Measurements from ENCODE around the gene GSTO2. TPM values are rescaled to one million over a fixed set of nuclear protein-coding genes. Genes with fewer than 3 reads are reported as not detected.

GSTO2 gene
- total and polyA plus RNA-seq, 12 donors = 0.25 to 1.6 (median 0.94) TPM

DNA sequence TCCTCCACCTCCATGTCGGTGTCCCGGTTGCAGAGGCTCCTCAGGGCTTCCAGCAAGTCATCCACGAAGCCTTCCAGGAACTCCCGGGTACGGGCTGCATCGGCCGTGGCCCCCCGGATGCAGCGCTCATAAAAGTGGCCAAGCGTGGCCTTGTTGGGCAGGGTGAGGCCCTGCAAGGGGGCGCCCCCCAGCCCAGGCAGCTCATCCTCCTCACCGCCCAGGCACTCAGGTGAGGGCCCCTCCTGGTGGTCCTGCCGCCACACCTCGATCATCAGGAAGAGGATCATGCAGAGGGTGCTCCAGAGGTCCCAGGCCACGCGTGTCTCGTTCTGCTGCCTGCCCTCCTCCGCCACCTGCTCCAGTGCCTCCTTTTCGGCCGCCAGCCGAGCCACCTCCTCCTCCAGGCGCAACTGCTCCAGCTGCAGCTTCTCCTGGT is 46.5 kb downstream of the GSTO2 start:
- Histone ChIP-seq H3K27me3 (no peaks in the 10 kb centered on the region), H3K4me1 (peaks cover 53 to 97% (median 83%) of the 10 kb centered on the region in 9 donors), H3K27ac (peak overlapping the region in 1 of 10 donors; percentile 56), H3K36me3 (peaks cover 9 to 78% (median 26%) of the 10 kb centered on the region in 9 donors), H3K4me3 (no peak overlapping the region), H3K9me3 (no peaks in the 10 kb centered on the region)
- DNase-seq = no peak
- WGBS, 2 donors = 96% methylated on average over 22 of the region's 22 CpGs
- TF ChIP-seq, protein P1, sequence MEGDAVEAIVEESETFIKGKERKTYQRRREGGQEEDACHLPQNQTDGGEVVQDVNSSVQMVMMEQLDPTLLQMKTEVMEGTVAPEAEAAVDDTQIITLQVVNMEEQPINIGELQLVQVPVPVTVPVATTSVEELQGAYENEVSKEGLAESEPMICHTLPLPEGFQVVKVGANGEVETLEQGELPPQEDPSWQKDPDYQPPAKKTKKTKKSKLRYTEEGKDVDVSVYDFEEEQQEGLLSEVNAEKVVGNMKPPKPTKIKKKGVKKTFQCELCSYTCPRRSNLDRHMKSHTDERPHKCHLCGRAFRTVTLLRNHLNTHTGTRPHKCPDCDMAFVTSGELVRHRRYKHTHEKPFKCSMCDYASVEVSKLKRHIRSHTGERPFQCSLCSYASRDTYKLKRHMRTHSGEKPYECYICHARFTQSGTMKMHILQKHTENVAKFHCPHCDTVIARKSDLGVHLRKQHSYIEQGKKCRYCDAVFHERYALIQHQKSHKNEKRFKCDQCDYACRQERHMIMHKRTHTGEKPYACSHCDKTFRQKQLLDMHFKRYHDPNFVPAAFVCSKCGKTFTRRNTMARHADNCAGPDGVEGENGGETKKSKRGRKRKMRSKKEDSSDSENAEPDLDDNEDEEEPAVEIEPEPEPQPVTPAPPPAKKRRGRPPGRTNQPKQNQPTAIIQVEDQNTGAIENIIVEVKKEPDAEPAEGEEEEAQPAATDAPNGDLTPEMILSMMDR (IDR thresholded peaks at IDR 0.05) = no peak
- ATAC-seq = no peak
- intact Hi-C loops (cut with DNase I) = no loop called here

DNA sequence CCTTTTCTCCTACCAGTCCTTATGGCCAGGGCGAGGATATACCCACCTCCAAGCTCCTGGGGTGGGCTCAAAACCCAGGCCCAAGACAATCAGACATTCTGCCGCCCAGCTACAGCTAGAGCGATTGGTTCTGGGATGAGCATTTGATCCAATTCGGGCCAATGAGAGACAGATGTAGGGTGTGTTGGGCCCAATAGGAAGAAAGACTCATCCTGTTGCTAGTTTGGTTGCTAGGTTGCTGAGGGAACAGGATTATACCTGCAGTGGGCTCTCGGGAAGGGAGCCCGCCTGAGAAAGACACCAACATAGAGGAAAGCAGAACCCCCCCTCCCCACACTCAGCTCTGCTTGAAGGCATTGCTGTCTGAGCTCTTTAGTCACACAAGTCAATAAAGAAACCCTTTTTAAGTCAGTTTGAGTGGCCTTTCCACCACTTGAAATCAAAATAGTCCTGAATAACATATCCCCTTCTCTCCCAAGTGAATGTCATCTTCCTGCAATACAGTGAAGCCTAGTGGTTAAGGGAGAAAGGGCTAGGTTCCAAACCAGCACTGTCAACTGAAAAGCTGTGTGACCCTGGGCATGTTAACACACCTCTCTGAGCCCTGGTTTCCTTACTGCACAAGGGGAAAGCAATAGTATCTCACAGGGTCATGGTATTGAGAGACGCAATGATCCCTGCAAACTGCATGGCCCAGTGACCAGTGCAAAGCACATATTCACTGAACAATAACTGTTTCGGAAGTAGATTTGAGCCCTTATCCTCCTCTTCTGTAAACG is 47.5 kb downstream of the GSTO2 start:
- ATAC-seq = no peak
- TF ChIP-seq, protein P1 (IDR thresholded peaks at IDR 0.05) = no peak
- peaks cover 58 to 97% (median 83%) of the 10 kb centered on the region in 9 donors for H3K4me1 ChIP-seq
- intact Hi-C loops (cut with DNase I) = no loop called here
- H3K4me3 ChIP-seq = no peak overlapping the region
- no peaks in the 10 kb centered on the region for H3K9me3 ChIP-seq
- no peak for DNase-seq
- H3K27me3 ChIP-seq = no peaks in the 10 kb centered on the region
- H3K36me3 ChIP-seq = peaks cover 9 to 68% (median 26%) of the 10 kb centered on the region in 9 donors
- WGBS, 2 donors = 86 to 87% methylated on average over 9 of the region's 9 CpGs
- H3K27ac ChIP-seq = peak overlapping the region in 8 of 10 donors; percentile 24 to 100 (median 68)

DNA sequence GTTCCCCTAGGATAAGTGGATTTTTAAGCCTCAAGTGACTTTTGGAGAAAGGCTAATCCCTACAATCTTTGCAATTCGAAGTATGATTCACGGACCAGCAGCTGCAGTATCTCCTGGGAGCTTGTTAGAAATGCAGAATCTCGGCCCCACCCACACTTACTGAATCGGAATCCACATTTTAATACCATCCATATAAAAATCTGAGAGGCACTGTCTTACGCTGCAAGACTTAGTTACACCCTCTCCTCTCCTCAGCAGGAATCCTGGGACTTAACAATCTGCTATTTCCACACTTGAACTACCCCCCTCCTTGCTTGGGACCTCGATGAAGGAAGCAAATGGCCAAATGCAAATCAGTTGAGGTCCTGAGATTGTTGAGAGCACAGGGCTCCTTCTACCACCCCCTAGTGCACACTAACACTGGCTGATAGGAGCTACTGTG is 48.3 kb downstream of the GSTO2 start:
- Histone ChIP-seq H3K4me3 (no peak overlapping the region), H3K27ac (peak overlapping the region in 8 of 10 donors; percentile 55 to 100 (median 86)), H3K9me3 (no peaks in the 10 kb centered on the region), H3K27me3 (no peaks in the 10 kb centered on the region), H3K36me3 (peaks cover 9 to 60% (median 26%) of the 10 kb centered on the region in 9 donors), H3K4me1 (peaks cover 58 to 97% (median 83%) of the 10 kb centered on the region in 9 donors)
- TF ChIP-seq, protein P1 (IDR thresholded peaks at IDR 0.05) = peak in 1 of 9 donors; percentile 13
- DNase-seq = no peak
- intact Hi-C loops (cut with DNase I) = no loop called here
- ATAC-seq = peak in 1 of 8 donors; percentile 21
- WGBS, 2 donors = 20 to 31% methylated on average over 6 of the region's 6 CpGs

DNA sequence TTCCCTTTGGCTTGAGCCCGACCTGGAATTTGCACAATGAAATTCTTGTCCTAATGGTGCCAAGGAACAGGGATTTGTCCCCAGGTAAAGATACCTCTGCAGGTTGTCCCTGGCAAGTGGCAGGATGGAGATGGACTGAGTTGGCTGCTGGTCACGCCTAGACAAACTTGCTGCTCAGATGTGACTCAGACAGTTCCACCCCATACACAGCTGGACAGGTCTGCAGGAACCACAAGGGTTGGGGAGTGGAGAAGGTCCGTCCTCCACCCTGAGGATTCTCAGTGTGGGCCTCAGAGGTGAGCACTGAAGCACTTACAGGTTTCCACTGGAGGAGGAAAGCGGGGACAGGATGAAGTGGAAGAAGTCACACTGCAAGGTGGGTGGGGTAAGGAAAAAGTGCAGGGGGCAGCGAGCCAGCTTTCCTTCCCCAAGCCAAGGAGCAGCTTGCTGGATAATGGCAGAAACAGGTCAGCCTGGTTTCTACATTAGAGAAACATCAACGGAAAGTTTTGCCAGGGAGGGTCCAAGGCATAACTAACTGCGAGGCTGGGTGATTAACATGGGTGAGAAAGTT is 48.8 kb downstream of the GSTO2 start:
- no peak for DNase-seq
- intact Hi-C loops (cut with DNase I) = no loop called here

More for the DNA sequence above, 48.8 kb downstream of the GSTO2 start:
- Histone ChIP-seq H3K27me3 (no peaks in the 10 kb centered on the region), H3K9me3 (no peaks in the 10 kb centered on the region), H3K4me1 (peaks cover 59 to 97% (median 83%) of the 10 kb centered on the region in 9 donors), H3K36me3 (peaks cover 9 to 55% (median 26%) of the 10 kb centered on the region in 9 donors), H3K4me3 (no peak overlapping the region), H3K27ac (peak overlapping the region in 9 of 10 donors; percentile 56 to 100 (median 92))
- 63 to 71% methylated on average over 7 of the region's 7 CpGs for WGBS, 2 donors
- ATAC-seq = peak in 2 of 8 donors; percentile 5 to 8
- TF ChIP-seq, protein P1 (IDR thresholded peaks at IDR 0.05) = no peak
